K562 (cell line): Measurements from ENCODE around the gene ASB18. TPM values are rescaled to one million over a fixed set of nuclear protein-coding genes. Genes with fewer than 3 reads are reported as not detected.

Source experiments
- ATAC-seq: fragments of 200-7000 bp; cut with Tn5 transposase; 3 replicates; pipeline ENCODE4 v1.9.1; 2020; ENCODE audit warnings: moderate library complexity
- BruUV-seq: library from RNA; stranded (reverse); fragments of 400-500 nt; replicated peaks from 2 replicates; lab custom pipeline; 2021; lab: Mats Ljungman, UMichigan
- CTCF ChIA-PET: fragments of 300-600 bp; formaldehyde crosslinking; extraction: SDS; loops from one replicate; lab custom pipeline; 2021; ENCODE audit warnings: low intra/inter-chr PET ratio; lab: Yijun Ruan, JAX
- POLR2A ChIA-PET: fragments of 300-600, 350-650 bp; sonication (Branson Sonifier 250); formaldehyde crosslinking; extraction: SDS; loops from one replicate; lab custom pipeline; 2021; ENCODE audit warnings: antibody characterized with exemption, inconsistent platforms; lab: Yijun Ruan, JAX
- DNase-seq, 4 experiments: peaks; one replicate each; pipeline versions ENCODE4 v3.0.0 to v3.0.0-alpha.2; 2011 to 2018; ENCODE audit warnings: low spot score in 3 of 4, mixed read lengths in 3 of 4; ENCODE audit errors: extremely low read depth in 1 of 4
- FAIRE-seq: peaks from 2 replicates; lab custom pipeline; 2011; peaks lifted over from hg19 to GRCh38; lab: Jason Lieb, UNC
- H2AFZ ChIP-seq: 2 replicates; pipeline ENCODE4 v1.6.0; 2011; ENCODE audit warnings: low read depth, low read length, control low read depth, inconsistent platforms
- H3K27ac ChIP-seq: fragments of 200-600 bp; 3 replicates; pipeline ENCODE4 v1.8.0; 2011; ENCODE audit warnings: low read depth, mild to moderate bottlenecking, control low read depth, inconsistent platforms, low read length, moderate library complexity, mixed read lengths; ENCODE audit errors: extremely low read depth
- H3K27me3 ChIP-seq, 2 experiments: fragments of 300-600 bp in 1 of 2; 2 replicates in 1 of 2; 3 replicates in 1 of 2; pipeline versions ENCODE4 v1.6.0 to v1.8.0; 2011; ENCODE audit warnings: inconsistent platforms in 2 of 2, low read length in 2 of 2, mild to moderate bottlenecking in 1 of 2, mixed read lengths in 1 of 2, moderate library complexity in 1 of 2; ENCODE audit not compliant: control insufficient read depth in 2 of 2, insufficient read depth in 2 of 2
- H3K36me3 ChIP-seq: fragments of 300-600 bp; 3 replicates; pipeline ENCODE4 v1.8.0; 2011; ENCODE audit warnings: mild to moderate bottlenecking, low read length, inconsistent platforms; ENCODE audit not compliant: control insufficient read depth, insufficient read depth
- H3K4me1 ChIP-seq, 2 experiments: fragments of 200-600 bp in 1 of 2; replicated peaks in 1 of 2; 2 replicates in 1 of 2; 3 replicates in 1 of 2; pipeline versions ENCODE4 v1.5.1 to v1.8.0; 2011; ENCODE audit warnings: inconsistent platforms in 2 of 2, low read length in 2 of 2, mild to moderate bottlenecking in 1 of 2, mixed read lengths in 1 of 2, moderate library complexity in 1 of 2; ENCODE audit not compliant: control insufficient read depth in 2 of 2, insufficient read depth in 2 of 2
- H3K4me2 ChIP-seq: 2 replicates; pipeline ENCODE4 v1.6.1; 2011; ENCODE audit warnings: low read length, control low read depth, inconsistent platforms, mixed read lengths; ENCODE audit not compliant: insufficient read depth
- H3K4me3 ChIP-seq: fragments of 200-600 bp; sonication (generic), shearing (Covaris generic); 2 replicates; pipeline ENCODE4 v1.5.1; 2016; ENCODE audit warnings: control low read depth, inconsistent platforms
- H3K79me2 ChIP-seq: fragments of 200-600 bp; 3 replicates; pipeline ENCODE4 v1.8.0; 2011; ENCODE audit warnings: low read length, inconsistent platforms; ENCODE audit not compliant: control insufficient read depth, insufficient read depth
- H3K9ac ChIP-seq, 2 experiments: 2 replicates each; pipeline versions ENCODE4 v1.6.0 to v1.6.1; 2011; ENCODE audit warnings: low read depth in 2 of 2, low read length in 2 of 2, control low read depth in 1 of 2, inconsistent platforms in 1 of 2, mild to moderate bottlenecking in 1 of 2, mixed read lengths in 1 of 2; ENCODE audit not compliant: insufficient read depth in 1 of 2
- H3K9me1 ChIP-seq: one replicate; pipeline ENCODE4 v1.6.0; 2011; ENCODE audit warnings: inconsistent platforms, mild to moderate bottlenecking, low read length, moderate library complexity; ENCODE audit not compliant: control insufficient read depth, insufficient read depth
- H3K9me3 ChIP-seq: replicated peaks from 2 replicates; pipeline ENCODE4 v1.5.1; 2011; ENCODE audit warnings: low read depth, low read length, inconsistent platforms; ENCODE audit not compliant: control insufficient read depth, insufficient read depth
- H4K20me1 ChIP-seq: replicated peaks from 2 replicates; pipeline ENCODE4 v1.6.1; 2011; ENCODE audit warnings: low read length, inconsistent platforms, mixed read lengths; ENCODE audit not compliant: control insufficient read depth, insufficient read depth
- CBX8 ChIP-seq: fragments of 200-600 bp; sonication (generic); IDR thresholded peaks from 2 replicates; pipeline ENCODE4 v1.6.1; 2012; ENCODE audit warnings: borderline replicate concordance, mixed run types, low read depth, mild to moderate bottlenecking, moderate library complexity, mixed read lengths, low read length, control low read depth, inconsistent platforms; ENCODE audit not compliant: poor library complexity, severe bottlenecking; ENCODE audit errors: extremely low read depth
- E2F4 ChIP-seq: sonication (generic); formaldehyde crosslinking; IDR thresholded peaks from 2 replicates; pipeline ENCODE4 v1.8.0; 2022; ENCODE audit warnings: mild to moderate bottlenecking, low read depth, missing genetic modification reagents
- FOXP1 ChIP-seq: sonication (generic); formaldehyde crosslinking; IDR thresholded peaks from 2 replicates; pipeline ENCODE4 v1.8.0; 2022; ENCODE audit warnings: mild to moderate bottlenecking, missing genetic modification reagents
- GTF3C2 ChIP-seq: IDR thresholded peaks from 3 replicates; pipeline ENCODE4 v1.6.1; 2011; ENCODE audit warnings: borderline replicate concordance, mild to moderate bottlenecking, moderate library complexity; ENCODE audit not compliant: insufficient read length; ENCODE audit errors: extremely low read depth
- KHSRP ChIP-seq: fragments of 450-650 bp; IDR thresholded peaks from 2 replicates; pipeline ENCODE4 v1.6.1; 2017
- LEF1 ChIP-seq: fragments of 450-650 bp; IDR thresholded peaks from 2 replicates; pipeline ENCODE4 v1.6.1; 2016; ENCODE audit warnings: mild to moderate bottlenecking
- PTBP1 ChIP-seq: fragments of 200-400 bp; formaldehyde crosslinking; IDR thresholded peaks from 2 replicates; pipeline ENCODE4 v1.6.1; 2017; ENCODE audit warnings: low read depth, low read length
- SNIP1 ChIP-seq: fragments of 450-650 bp; IDR thresholded peaks from 2 replicates; pipeline ENCODE4 v1.7.1; 2017; ENCODE audit warnings: low read depth, mild to moderate bottlenecking
- TAF1 ChIP-seq: IDR thresholded peaks from 2 replicates; pipeline ENCODE4 v1.6.1; 2011; ENCODE audit warnings: mild to moderate bottlenecking, low read length, moderate library complexity; ENCODE audit not compliant: insufficient read depth, control insufficient read depth, severe bottlenecking; ENCODE audit errors: extremely low read depth
- ZNF12 ChIP-seq: sonication (generic); formaldehyde crosslinking; IDR thresholded peaks from 2 replicates; pipeline ENCODE4 v1.4.0; 2020; ENCODE audit warnings: mild to moderate bottlenecking, missing genetic modification reagents
- ZNF124 ChIP-seq: sonication (generic); formaldehyde crosslinking; IDR thresholded peaks from 2 replicates; pipeline ENCODE4 v1.8.1; 2022; ENCODE audit warnings: missing genetic modification reagents
- ZNF134 ChIP-seq: fragments of 250-450 bp; sonication (Bioruptor Pico); conservative IDR thresholded peaks from 2 replicates; pipeline ENCODE4 v1.4.0; 2020
- ZNF253 ChIP-seq: fragments of 250-450 bp; sonication (Bioruptor Pico); conservative IDR thresholded peaks from 2 replicates; pipeline ENCODE4 v1.6.1; 2021; ENCODE audit warnings: mild to moderate bottlenecking
- WGBS: fragments of 100-300 bp; shearing (Covaris generic); methylation state at CpG from one replicate; pipeline ENCODE4 v1.1.6; 2016; ENCODE audit warnings: low coverage, mixed read lengths; ENCODE audit not compliant: insufficient coverage; ENCODE audit errors: missing lambda C conversion rate; 5-methylcytosine and 5-hydroxymethylcytosine counted together
- in situ Hi-C: fragments of 300-500 bp; cut with MboI; formaldehyde crosslinking; loops from 4 replicates; pipeline ENCODE4 v1.15.0; 2018; ENCODE audit warnings: inconsistent platforms, mixed read lengths
- intact Hi-C: fragments of 100-400 bp; cut with micrococcal nuclease; formaldehyde crosslinking; loops from 2 replicates; pipeline ENCODE4 v1.14.2; 2022
- polyA plus RNA-seq, 8 experiments: library from polyadenylated mRNA; depleted of rRNA in 4 of 8; stranded (reverse) in 5 of 8; unstranded in 3 of 8; fragments of >200 nt; fragmentation: Nextera tagmentation in 2 of 8; fragmentation: Illumina TruSeq in 1 of 8; extraction: Ambion mirVana in 2 of 8; extraction: Trizol in 1 of 8; gene quantifications; 2 replicates each; pipeline versions ENCODE4 v1.2.1 to v1.2.3, GENCODE V29; 2011 to 2014; ENCODE audit warnings: inconsistent platforms in 1 of 8, missing spikeins in 1 of 8
- total RNA-seq, 7 experiments: library from RNA; depleted of rRNA in 6 of 7; stranded (reverse); fragments of >200 nt in 6 of 7; fragmentation: Illumina TruSeq in 2 of 7; extraction: Trizol in 2 of 7; gene quantifications; 2 replicates each; pipeline versions ENCODE4 v1.2.1 to v1.2.3, GENCODE V29; 2011 to 2021; ENCODE audit warnings: low replicate concordance in 1 of 7
- TF ChIP-seq, protein P1 (sequence below): fragments of 250-450 bp; sonication (Bioruptor Pico); IDR thresholded peaks from 2 replicates; pipeline ENCODE4 v1.5.0; 2020; ENCODE audit warnings: mild to moderate bottlenecking, borderline replicate concordance
- TF ChIP-seq, protein P2 (sequence below): fragments of 250-450 bp; sonication (Bioruptor Pico); IDR thresholded peaks from 2 replicates; pipeline ENCODE4 v1.5.1; 2021; ENCODE audit warnings: mild to moderate bottlenecking

Gene ASB18
- total and polyA plus RNA-seq, 9 of the 15 experiments (the other 6 are each of a cell fraction or from before 2014, with no cell fraction given): not detected

GRCh38 chr2:236271851-236272250 lies 7.6 kb upstream of the ASB18 start:
- H3K9me1 ChIP-seq: no peaks in the 10 kb centered on the region
- H3K27me3 ChIP-seq: no peaks in the 10 kb centered on the region
- H3K79me2 ChIP-seq: no peaks in the 10 kb centered on the region
- H2AFZ ChIP-seq: no peak overlapping the region
- no peaks in the 10 kb centered on the region for H4K20me1 ChIP-seq
- TF ChIP-seq SNIP1: no peak
- no peak for TF ChIP-seq KHSRP
- TF ChIP-seq ZNF124 (CRISPR knock-in tag): no peak
- TF ChIP-seq LEF1: no peak
- TF ChIP-seq, protein P1, sequence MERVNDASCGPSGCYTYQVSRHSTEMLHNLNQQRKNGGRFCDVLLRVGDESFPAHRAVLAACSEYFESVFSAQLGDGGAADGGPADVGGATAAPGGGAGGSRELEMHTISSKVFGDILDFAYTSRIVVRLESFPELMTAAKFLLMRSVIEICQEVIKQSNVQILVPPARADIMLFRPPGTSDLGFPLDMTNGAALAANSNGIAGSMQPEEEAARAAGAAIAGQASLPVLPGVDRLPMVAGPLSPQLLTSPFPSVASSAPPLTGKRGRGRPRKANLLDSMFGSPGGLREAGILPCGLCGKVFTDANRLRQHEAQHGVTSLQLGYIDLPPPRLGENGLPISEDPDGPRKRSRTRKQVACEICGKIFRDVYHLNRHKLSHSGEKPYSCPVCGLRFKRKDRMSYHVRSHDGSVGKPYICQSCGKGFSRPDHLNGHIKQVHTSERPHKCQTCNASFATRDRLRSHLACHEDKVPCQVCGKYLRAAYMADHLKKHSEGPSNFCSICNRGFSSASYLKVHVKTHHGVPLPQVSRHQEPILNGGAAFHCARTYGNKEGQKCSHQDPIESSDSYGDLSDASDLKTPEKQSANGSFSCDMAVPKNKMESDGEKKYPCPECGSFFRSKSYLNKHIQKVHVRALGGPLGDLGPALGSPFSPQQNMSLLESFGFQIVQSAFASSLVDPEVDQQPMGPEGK (CRISPR knock-in tag): no peak
- no peak for TF ChIP-seq PTBP1
- TF ChIP-seq ZNF253 (CRISPR knock-in tag): no peak
- TF ChIP-seq FOXP1 (CRISPR knock-in tag): no peak
- no peak for TF ChIP-seq TAF1
- no peak for TF ChIP-seq ZNF12 (CRISPR knock-in tag)
- no peak for TF ChIP-seq GTF3C2
- no peak for TF ChIP-seq CBX8
- TF ChIP-seq, protein P2, sequence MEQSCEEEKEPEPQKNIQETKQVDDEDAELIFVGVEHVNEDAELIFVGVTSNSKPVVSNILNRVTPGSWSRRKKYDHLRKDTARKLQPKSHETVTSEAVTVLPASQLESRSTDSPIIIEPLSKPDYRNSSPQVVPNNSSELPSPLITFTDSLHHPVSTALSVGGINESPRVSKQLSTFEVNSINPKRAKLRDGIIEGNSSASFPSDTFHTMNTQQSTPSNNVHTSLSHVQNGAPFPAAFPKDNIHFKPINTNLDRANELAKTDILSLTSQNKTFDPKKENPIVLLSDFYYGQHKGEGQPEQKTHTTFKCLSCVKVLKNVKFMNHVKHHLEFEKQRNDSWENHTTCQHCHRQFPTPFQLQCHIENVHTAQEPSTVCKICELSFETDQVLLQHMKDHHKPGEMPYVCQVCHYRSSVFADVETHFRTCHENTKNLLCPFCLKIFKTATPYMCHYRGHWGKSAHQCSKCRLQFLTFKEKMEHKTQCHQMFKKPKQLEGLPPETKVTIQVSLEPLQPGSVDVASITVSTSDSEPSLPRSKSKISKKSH (CRISPR knock-in tag): no peak
- no peak for TF ChIP-seq E2F4
- no peak for TF ChIP-seq ZNF134
- ATAC-seq: no peak
- no peak overlapping the region for H3K4me2 ChIP-seq
- WGBS: 0% methylated on average over 5 of the region's 5 CpGs
- no TSS peak for BruUV-seq
- no peak overlapping the region for H3K9ac ChIP-seq
- ChIA-PET POLR2A (no interaction called here), CTCF (no interaction called here)
- H3K4me1 ChIP-seq: no peaks in the 10 kb centered on the region
- in situ Hi-C loops (no loop called here), intact Hi-C loops (no loop called here)
- H3K36me3 ChIP-seq: no peaks in the 10 kb centered on the region
- no peak for FAIRE-seq
- no peak overlapping the region for H3K27ac ChIP-seq
- no peaks in the 10 kb centered on the region for H3K9me3 ChIP-seq
- no peak for DNase-seq
- no peak overlapping the region for H3K4me3 ChIP-seq
